HepG2 (cell line): ENCODE measurements around the gene TSR1. TPM values are rescaled to one million over a fixed set of nuclear protein-coding genes. Genes with fewer than 3 reads are reported as not detected.
A peak's percentile ranks its signal among the peaks of the same experiment; 100 is the strongest.

Experiments used
- AHR ChIP-seq: IDR thresholded peaks from 2 replicates; pipeline ENCODE4 v1.6.1; 2018; ENCODE audit warnings: missing genetic modification reagents, missing compliant biosample characterization
- CCAR2 ChIP-seq: fragments of 200-400 bp; formaldehyde crosslinking; optimal IDR thresholded peaks from 2 replicates; pipeline ENCODE3; 2018; ENCODE audit warnings: low read depth, mild to moderate bottlenecking, low read length, moderate library complexity
- CTCF ChIP-seq: sonication (generic); formaldehyde crosslinking; IDR thresholded peaks from 2 replicates; pipeline ENCODE4 v1.5.0; 2020; ENCODE audit warnings: mild to moderate bottlenecking, missing genetic modification reagents, moderate library complexity
- DNMT1 ChIP-seq: sonication (generic); formaldehyde crosslinking; IDR thresholded peaks from 2 replicates; pipeline ENCODE4 v1.5.1; 2020; ENCODE audit warnings: mild to moderate bottlenecking, missing genetic modification reagents
- FOXA3 ChIP-seq: IDR thresholded peaks from 2 replicates; pipeline ENCODE4 v1.6.1; 2016; ENCODE audit warnings: missing genetic modification reagents, missing compliant biosample characterization
- GABPB1 ChIP-seq: IDR thresholded peaks from 2 replicates; pipeline ENCODE4 v1.6.1; 2016; ENCODE audit warnings: mild to moderate bottlenecking, missing genetic modification reagents, moderate library complexity, missing compliant biosample characterization
- MED1 ChIP-seq: sonication (generic); formaldehyde crosslinking; IDR thresholded peaks from 2 replicates; pipeline ENCODE4 v1.4.0; 2020; ENCODE audit warnings: missing genetic modification reagents
- RFXANK ChIP-seq: IDR thresholded peaks from 2 replicates; pipeline ENCODE4 v1.6.1; 2016
- SP1 ChIP-seq, 2 experiments: fragments of 450-650 bp in 1 of 2; sonication (generic) in 1 of 2; formaldehyde crosslinking in 1 of 2; IDR thresholded peaks; 2 replicates each; pipeline versions ENCODE4 v1.4.0 to v1.6.1; 2016 to 2020; ENCODE audit warnings: missing genetic modification reagents in 1 of 2
- TFDP2 ChIP-seq: sonication (generic); formaldehyde crosslinking; IDR thresholded peaks from 2 replicates; pipeline ENCODE4 v1.4.0; 2020; ENCODE audit warnings: missing genetic modification reagents
- YEATS2 ChIP-seq: sonication (generic); formaldehyde crosslinking; IDR thresholded peaks from 2 replicates; pipeline ENCODE4 v1.4.0; 2020; ENCODE audit warnings: missing genetic modification reagents, borderline replicate concordance
- ZNF143 ChIP-seq: sonication (generic); formaldehyde crosslinking; IDR thresholded peaks from 2 replicates; pipeline ENCODE4 v1.4.0; 2020; ENCODE audit warnings: missing genetic modification reagents
- ZNF557 ChIP-seq: sonication (generic); formaldehyde crosslinking; IDR thresholded peaks from 2 replicates; pipeline ENCODE4 v1.4.0; 2020; ENCODE audit warnings: missing genetic modification reagents
- ZNF720 ChIP-seq: sonication (generic); formaldehyde crosslinking; IDR thresholded peaks from 2 replicates; pipeline ENCODE4 v1.4.0; 2020; ENCODE audit warnings: missing genetic modification reagents
- ZNF773 ChIP-seq: sonication (generic); formaldehyde crosslinking; IDR thresholded peaks from 2 replicates; pipeline ENCODE4 v1.4.0; 2020; ENCODE audit warnings: missing genetic modification reagents, borderline replicate concordance
- ZNF83 ChIP-seq: sonication (generic); formaldehyde crosslinking; IDR thresholded peaks from 2 replicates; pipeline ENCODE4 v1.4.0; 2020; ENCODE audit warnings: missing genetic modification reagents, mild to moderate bottlenecking, borderline replicate concordance
- polyA plus RNA-seq, 8 experiments: library from polyadenylated mRNA; depleted of rRNA in 3 of 8; stranded (reverse) in 7 of 8; unstranded in 1 of 8; fragments of >200 nt; fragmentation: Illumina TruSeq in 4 of 8; extraction: Trizol in 4 of 8; gene quantifications; 2 replicates each; pipeline versions ENCODE4 v1.2.1 to v1.2.3, GENCODE V29; 2011 to 2016; ENCODE audit warnings: low read depth in 4 of 8, missing spikeins in 1 of 8, mixed read lengths in 1 of 8; ENCODE audit not compliant: insufficient read depth in 1 of 8
- total RNA-seq, 5 experiments: library from RNA; depleted of rRNA; stranded (reverse); fragments of >200 nt; fragmentation: Illumina TruSeq; extraction: Trizol; gene quantifications; 2 replicates each; pipeline ENCODE4 v1.2.3, GENCODE V29; 2016; ENCODE audit warnings: low read depth in 1 of 5
- TF ChIP-seq, protein P1 (sequence below): sonication (generic); formaldehyde crosslinking; IDR thresholded peaks from 2 replicates; pipeline ENCODE4 v1.4.0; 2020; ENCODE audit warnings: mild to moderate bottlenecking, missing genetic modification reagents
- TF ChIP-seq, protein P2 (sequence below): sonication (generic); formaldehyde crosslinking; IDR thresholded peaks from 2 replicates; pipeline ENCODE4 v1.5.1; 2020; ENCODE audit warnings: mild to moderate bottlenecking, moderate library complexity, missing genetic modification reagents
- TF ChIP-seq, protein P3 (sequence below): sonication (generic); formaldehyde crosslinking; conservative IDR thresholded peaks from 2 replicates; pipeline ENCODE4 v1.8.1; 2023; ENCODE audit warnings: missing genetic modification reagents

The TSR1 gene
- total and polyA plus RNA-seq, 2 of the 13 experiments (the other 11 are each of a cell fraction or from before 2014, with no cell fraction given) = 7.1 to 65.8 TPM

DNA sequence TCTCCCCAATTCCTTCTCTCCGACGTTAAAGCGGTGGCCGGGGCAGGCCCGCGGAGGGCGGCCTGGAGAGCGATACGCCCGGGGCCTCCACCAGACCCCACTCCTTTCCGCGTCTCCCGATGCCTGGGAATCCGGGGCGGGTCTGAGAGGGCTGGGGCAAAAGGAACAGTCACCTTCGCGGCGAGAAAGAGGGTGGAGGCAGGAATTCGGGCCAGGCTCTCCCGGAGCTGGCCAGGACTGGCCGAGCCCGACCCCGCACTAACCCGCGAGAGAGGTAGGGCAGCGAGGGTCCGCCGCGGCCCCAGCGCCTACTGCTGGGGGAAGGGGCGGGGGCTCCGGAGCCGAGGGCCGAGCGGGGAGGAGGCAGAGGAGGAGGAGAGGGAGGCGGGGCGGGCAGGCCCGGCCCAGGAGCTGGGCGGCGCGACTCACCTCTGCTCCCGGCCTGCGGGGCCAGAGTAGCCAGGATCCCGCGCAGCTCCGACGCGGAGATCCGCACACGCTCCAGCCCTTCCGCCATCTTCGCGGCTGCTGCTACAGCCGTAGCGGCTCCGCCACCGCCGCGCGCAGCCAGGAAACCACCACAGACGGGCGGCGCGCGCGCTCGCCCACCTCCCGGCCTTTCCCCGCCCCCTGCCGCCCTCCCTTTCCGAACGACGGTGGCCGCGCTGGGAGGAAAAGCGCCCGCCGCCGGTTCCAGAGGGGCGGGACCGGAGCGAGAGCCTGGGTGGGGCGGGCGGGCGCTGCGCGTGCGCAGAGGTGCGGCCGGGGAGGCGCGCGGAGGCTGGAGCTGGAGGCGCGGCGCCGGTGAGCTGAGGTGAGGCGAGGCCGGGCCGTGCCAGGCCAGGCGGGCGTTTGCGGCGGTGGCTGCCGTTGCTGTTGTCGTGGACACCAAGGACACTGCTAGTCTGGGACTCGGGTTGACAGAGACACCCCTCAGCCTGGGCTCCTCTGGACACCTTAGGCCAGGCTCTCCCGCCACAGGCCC lies 32.8 kb downstream of the TSR1 start, which contains the start of the genes SMG6 and SRR (continued):
- TF ChIP-seq, protein P1, sequence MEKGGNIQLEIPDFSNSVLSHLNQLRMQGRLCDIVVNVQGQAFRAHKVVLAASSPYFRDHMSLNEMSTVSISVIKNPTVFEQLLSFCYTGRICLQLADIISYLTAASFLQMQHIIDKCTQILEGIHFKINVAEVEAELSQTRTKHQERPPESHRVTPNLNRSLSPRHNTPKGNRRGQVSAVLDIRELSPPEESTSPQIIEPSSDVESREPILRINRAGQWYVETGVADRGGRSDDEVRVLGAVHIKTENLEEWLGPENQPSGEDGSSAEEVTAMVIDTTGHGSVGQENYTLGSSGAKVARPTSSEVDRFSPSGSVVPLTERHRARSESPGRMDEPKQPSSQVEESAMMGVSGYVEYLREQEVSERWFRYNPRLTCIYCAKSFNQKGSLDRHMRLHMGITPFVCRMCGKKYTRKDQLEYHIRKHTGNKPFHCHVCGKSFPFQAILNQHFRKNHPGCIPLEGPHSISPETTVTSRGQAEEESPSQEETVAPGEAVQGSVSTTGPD (CRISPR knock-in tag) = no peak
- 0 out of 2 replicates have a peak, but pooled peaks have one; percentile 21 for TF ChIP-seq ZNF773
- peak; percentile 8; the same call in 1 of the 2 replicates for TF ChIP-seq FOXA3 (CRISPR knock-in tag)
- TF ChIP-seq CTCF (CRISPR knock-in tag) = 0 out of 2 replicates have a peak, but pooled peaks have one; percentile 3
- 0 out of 2 replicates have a peak, but pooled peaks have one; percentile 72 for TF ChIP-seq ZNF83 (CRISPR knock-in tag)
- peak; percentile 73 for TF ChIP-seq GABPB1 (CRISPR knock-in tag)
- TF ChIP-seq CCAR2 = no peak
- TF ChIP-seq MED1 (CRISPR knock-in tag) = peak; percentile 41; the same call in 1 of the 2 replicates
- peak; percentile 47; the same call in 1 of the 2 replicates for TF ChIP-seq YEATS2
- TF ChIP-seq, protein P2, sequence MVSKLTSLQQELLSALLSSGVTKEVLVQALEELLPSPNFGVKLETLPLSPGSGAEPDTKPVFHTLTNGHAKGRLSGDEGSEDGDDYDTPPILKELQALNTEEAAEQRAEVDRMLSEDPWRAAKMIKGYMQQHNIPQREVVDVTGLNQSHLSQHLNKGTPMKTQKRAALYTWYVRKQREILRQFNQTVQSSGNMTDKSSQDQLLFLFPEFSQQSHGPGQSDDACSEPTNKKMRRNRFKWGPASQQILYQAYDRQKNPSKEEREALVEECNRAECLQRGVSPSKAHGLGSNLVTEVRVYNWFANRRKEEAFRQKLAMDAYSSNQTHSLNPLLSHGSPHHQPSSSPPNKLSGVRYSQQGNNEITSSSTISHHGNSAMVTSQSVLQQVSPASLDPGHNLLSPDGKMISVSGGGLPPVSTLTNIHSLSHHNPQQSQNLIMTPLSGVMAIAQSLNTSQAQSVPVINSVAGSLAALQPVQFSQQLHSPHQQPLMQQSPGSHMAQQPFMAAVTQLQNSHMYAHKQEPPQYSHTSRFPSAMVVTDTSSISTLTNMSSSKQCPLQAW (CRISPR knock-in tag) = 0 out of 2 replicates have a peak, but pooled peaks have one; percentile 35
- TF ChIP-seq ZNF720 (CRISPR knock-in tag) = no peak; the same call in 1 of the 2 replicates
- peak; percentile 43; the same call in 1 of the 2 replicates for TF ChIP-seq ZNF557 (CRISPR knock-in tag)
- TF ChIP-seq DNMT1 = peak; percentile 20; the same call in 1 of the 2 replicates
- TF ChIP-seq, protein P3, sequence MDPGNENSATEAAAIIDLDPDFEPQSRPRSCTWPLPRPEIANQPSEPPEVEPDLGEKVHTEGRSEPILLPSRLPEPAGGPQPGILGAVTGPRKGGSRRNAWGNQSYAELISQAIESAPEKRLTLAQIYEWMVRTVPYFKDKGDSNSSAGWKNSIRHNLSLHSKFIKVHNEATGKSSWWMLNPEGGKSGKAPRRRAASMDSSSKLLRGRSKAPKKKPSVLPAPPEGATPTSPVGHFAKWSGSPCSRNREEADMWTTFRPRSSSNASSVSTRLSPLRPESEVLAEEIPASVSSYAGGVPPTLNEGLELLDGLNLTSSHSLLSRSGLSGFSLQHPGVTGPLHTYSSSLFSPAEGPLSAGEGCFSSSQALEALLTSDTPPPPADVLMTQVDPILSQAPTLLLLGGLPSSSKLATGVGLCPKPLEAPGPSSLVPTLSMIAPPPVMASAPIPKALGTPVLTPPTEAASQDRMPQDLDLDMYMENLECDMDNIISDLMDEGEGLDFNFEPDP (CRISPR knock-in tag) = 0 out of 2 replicates have a peak, but pooled peaks have one; percentile 62
- 0 out of 2 replicates have a peak, but pooled peaks have one; percentile 9 for TF ChIP-seq ZNF143
- 0 out of 2 replicates have a peak, but pooled peaks have one; percentile 80 for TF ChIP-seq AHR
- TF ChIP-seq RFXANK (CRISPR knock-in tag) = no peak
- TF ChIP-seq SP1 (IDR thresholded peaks at IDR 0.05) = no peak
- TF ChIP-seq SP1 (CRISPR knock-in tag; IDR thresholded peaks at IDR 0.05) = peak; percentile 73
- TF ChIP-seq TFDP2 (CRISPR knock-in tag) = peak; percentile 46; the same call in 1 of the 2 replicates
